ENCODE results near the gene MAP1S. TPM values are rescaled to one million over a fixed set of nuclear protein-coding genes. Genes with fewer than 3 reads are reported as not detected.

Gene MAP1S
- total RNA-seq, 1 experiment from 2014 or later = 11.4 TPM

DNA sequence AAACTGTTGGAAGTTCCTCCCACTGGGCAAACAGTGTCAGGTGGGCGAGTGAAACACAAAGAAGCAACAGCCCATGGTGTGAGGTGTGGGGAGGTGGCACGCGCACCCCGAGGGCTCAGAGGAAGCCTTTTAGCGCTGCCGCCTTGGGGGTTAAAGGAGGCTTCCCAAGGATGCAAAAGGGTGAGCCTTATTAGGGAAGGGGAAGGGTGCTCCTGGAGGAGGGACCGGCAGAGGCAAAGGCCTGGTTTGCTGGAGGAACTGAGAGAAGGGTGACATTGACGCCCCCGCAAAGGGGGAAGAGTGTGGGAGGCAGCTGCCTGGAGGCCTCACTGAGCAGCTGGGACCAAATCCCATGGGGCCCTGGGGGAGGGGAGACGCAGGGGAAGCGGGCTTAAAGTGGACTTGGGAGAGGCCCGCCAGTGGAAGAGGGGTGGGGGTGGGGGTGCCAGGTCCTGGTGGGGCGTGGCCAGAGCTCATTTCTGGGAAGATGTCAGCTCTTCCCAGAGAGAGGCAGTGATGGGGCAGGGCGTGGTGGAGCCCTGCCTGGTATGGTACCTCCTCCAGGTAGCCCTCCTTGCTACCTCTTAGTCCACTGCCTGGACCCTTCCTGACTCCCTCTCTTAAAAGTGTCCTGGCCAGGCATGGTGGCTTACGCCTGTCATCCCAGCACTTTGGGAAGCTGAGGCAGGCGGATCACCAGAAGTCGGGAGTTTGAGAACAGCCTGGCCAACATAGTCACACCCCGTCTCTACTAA lies 20.0 kb downstream of the MAP1S start:
- no peak for DNase-seq (ENCODE audit: low read depth)

DNA sequence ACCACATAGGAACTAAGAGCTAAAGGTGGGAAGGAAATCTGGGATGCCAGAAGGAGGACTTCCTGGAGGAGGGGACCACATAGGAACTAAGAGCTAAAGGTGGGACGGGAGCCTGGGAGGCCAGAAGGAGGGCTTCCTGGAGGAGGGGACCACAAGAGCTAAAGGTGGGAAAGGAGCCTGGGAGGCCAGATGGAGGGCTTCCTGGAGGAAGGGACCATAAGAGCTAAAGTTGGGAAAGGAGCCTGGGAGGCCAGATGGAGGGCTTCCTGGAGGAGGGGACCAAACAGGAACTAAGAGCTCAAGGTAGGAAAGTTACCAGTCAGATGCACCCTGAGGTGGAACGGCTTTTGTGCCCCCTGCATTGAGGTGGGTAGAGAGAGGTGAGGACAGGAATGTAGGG lies 22.2 kb downstream of the MAP1S start:
- no peak for DNase-seq (ENCODE audit: low read depth)

DNA sequence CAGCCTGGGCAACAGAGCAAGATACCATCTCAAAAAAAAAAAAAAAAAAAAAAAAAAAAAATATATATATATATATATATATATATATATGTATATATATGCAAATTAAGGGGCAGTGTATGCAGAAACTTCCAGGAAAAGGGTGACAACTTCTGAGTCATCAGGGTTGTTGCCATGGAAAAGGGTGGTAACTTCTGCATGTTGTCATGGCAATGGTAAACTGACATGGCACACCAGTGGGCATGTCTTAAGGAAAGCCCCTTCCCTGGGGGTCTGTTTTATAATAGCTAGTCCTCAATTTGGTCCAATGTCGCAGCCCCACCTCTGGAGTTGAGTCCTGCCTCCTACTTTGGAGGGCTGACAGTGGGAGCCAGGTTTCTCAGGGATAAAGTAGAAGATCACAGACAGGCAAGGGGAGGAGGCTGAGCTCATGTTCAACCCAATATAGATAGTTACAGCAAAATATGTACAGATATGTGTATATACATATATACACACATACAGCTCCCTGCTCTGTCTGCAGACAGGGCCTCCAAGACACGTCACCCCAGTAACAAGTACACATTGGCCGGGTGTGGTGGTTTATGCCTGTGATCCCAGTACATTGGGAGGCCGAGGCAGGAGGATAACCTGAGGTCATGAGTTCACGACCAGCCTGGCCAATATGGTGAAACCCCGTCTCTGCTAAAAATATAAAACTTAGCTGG lies 24.7 kb downstream of the MAP1S start:
- peak; percentile 61 for DNase-seq (ENCODE audit: low read depth)

DNA sequence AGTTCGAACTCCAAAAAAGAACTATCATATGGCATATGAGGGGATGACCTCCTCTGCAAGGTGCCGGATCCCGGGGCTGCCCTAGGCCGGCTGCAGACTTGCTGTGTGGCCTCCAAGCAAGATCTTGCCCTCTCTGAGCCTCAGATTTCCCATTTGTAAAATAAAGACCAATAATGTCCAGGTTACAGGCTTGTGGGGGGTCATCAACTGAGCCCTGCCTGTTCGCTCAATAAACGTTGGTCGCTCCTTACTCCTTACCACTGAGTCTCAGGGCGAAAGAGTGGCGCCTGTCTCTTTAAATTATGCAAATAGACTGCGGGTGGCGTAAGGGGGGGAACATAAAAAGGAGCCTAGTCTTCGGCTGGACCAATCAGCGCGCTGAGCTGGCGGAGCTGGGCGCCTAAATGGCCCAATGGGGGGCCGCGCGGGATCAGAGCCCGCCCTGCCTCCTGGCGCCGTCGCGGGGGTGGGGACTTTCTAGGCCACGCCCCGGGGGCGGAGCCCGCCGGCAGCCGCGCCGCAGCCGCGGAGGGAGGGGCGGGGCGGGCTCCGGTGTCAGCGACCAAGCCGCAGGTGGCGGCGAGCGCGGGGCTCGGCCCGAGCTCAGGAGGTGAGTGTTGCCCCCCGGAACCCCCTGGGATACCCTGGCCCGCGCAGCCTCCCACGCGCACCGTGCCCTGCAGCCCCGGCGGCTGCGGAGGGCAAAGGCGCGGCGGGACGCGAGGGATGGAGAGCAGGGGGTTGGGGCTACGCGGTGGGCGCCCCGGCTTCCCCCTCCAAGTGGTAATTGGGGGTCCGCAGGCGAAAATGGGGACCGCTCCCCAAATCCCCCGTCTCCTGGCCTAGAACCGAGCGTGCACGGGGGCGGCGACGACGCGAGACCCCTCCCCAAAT lies 28.2 kb downstream of the MAP1S start:
- DNase-seq (ENCODE audit: low read depth) = peak; percentile 97

DNA sequence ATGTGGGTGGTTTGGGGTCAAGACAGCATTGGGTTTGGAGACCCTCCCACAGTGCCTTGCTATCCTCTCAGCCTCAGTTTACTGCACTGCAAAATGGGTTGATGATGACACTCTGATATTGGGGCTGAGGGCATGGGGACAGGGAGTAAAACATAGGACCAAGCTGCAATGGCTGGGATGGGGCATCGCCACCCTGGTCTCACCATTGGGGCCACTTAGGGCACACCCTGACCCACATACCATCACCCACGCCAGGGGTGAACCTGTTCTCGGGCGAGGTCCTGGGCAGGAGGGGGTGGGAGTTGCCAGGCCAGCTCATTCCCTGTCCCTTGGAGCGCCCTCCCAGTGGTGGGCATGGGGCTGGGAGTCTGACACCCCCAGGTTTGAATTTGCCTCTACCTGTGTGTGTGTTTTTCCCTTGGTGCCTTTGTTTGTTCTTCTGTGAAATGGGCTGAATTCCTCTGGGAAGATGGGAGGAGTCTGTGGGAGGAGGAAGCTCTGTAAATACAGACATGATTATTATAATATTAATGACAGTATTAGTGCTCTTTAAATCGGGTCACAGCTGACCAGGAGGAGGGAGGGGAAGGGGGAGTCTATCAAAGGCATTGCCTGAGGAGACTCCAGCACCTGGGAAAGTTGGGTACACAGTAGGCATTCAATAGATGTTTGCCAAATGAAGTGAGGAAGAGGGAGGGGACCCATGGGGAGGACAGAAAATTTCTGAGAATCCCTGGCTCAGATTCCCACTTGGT lies 29.8 kb downstream of the MAP1S start:
- DNase-seq (ENCODE audit: low read depth) = no peak

DNA sequence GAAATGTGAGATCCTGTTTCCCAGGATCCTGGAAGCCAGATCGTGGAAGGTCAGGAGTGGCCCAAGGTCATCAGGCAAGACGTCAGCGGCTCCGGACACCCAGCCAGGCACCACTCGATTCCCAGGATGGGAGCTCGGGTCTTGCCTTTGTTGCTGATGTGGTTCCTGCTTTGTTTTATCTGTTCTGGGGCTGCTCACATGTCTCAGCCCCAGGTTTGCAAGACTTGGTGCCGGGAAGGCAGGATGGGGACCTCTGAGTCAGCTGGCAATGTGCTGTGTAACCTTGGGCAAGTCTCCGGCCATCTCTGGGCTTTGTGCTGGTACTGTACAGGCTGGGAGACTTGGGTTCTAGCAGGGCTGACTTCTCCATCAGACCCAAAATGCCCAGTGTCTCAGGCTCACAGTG lies 30.6 kb downstream of the MAP1S start:
- DNase-seq (ENCODE audit: low read depth) = no peak

DNA sequence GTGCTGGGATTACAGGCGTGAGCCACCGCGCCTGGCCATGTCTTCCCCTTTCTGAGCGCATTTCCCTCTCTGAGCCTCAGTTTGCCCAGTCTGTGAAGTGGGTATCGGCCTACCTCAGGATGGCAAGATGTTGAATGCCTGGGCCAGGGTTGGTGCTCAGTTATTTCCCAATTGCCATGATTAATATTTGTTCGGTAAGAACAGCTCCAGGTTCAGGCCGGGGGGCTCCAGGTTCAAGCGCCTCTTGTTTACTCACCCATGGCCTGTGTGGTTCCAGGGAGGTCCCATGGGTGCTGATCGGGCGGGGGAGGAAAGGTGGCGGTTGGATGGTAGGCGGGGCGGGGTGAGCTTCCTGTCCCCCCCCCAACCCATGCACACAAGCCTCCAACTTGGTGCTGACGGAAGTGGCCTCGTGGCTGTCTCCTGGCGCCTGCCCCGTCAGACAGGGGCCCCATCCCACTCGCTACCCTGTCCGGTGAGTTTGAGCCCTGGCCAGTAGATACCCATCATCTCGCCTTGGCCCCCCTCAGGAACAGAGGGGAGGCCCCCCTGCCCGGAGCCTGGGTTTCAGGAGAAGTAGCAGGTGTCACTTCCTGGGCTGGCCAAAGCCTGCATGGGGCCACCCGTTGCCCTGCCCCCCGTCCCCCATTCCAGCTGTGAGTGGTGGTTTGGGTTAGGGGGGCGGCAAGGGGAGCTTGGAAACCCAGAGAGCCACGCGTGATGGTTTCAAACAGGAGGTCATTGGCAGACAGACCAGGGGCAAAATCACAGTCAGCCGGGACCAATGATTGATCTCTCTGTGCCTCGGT lies 32.0 kb downstream of the MAP1S start, which contains the start of gene FCHO1:
Gene FCHO1, plus strand, starts transcription at position 375 of the 809 bp plus-strand sequence. CDS start 3,688 bp downstream, outside the sequence.
- DNase-seq (ENCODE audit: low read depth) = peak; percentile 39

DNA sequence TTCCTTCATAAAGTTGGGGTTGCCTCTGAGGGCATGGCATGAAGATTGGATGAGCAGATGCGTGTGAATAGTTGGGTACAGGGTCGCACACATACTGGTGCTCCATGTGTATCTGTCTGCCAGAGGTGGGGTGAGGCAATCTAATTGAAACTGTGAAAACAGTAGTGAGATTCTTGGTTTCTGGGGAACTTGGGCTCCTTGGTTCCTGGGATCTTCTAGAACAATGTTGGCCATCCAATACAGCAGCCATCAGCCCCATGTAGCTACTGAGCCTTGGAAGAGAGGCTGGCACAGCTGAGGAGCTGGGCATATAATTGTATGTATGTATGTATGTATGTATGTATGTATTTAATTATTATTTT lies 32.6 kb downstream of the MAP1S start:
- DNase-seq (ENCODE audit: low read depth) = no peak

DNA sequence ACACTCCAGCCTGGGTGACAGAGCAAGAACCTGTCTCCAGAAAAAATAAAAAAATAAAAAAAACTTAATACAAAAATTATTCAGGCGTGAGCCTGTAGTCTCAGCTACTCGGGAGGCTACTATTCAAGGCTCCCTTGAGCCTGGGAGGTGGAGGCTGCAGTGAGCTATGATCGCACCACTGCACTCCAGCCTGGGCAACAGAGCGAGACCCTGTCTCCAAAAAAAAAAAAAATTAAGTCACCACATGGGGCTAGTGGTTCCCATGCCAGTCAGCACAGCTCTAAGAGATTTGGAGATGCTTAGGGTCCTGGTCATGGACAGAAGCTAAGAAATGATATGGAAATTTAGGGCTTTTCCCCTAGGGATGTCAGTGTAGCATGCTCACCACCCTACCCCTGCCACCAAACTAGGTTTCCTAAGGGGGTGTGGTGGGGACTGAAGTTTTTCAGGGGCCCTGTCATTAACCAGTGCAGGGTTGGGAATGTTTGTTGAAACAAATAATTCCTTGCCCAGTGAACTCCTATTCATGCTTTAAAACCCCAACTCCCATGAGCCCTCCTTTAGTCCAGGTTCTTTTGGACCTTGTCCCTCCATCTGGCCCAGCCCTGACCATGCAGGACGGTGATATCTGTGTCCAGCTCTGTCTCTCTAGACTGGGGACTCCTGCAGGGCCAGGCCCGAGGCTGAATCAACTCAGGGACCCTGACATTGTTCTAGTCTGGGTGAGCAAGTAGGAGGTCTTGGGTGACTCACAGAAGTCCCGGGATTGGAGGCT lies 33.8 kb downstream of the MAP1S start:
- no peak for DNase-seq (ENCODE audit: low read depth)

DNA sequence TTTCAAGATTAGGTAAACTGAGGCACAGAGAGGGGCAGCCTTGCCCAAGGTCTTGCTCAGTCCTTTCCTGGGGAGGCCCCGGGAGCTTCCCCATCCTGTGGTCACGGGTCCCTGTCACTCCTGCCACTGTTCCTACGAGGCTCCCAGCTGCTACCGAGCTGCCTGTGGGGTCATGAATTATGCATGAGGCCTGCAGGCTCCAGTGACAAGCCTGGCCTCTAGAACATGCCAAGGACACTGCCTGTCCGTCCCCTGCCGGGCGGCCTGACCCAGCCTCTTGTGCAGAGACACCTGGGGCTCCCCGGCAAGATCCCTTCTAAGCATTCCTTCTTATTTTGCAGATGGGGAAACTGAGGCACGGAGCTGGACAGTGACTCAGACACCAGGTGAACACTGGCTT lies 34.7 kb downstream of the MAP1S start:
- no peak for DNase-seq (ENCODE audit: low read depth)

DNA sequence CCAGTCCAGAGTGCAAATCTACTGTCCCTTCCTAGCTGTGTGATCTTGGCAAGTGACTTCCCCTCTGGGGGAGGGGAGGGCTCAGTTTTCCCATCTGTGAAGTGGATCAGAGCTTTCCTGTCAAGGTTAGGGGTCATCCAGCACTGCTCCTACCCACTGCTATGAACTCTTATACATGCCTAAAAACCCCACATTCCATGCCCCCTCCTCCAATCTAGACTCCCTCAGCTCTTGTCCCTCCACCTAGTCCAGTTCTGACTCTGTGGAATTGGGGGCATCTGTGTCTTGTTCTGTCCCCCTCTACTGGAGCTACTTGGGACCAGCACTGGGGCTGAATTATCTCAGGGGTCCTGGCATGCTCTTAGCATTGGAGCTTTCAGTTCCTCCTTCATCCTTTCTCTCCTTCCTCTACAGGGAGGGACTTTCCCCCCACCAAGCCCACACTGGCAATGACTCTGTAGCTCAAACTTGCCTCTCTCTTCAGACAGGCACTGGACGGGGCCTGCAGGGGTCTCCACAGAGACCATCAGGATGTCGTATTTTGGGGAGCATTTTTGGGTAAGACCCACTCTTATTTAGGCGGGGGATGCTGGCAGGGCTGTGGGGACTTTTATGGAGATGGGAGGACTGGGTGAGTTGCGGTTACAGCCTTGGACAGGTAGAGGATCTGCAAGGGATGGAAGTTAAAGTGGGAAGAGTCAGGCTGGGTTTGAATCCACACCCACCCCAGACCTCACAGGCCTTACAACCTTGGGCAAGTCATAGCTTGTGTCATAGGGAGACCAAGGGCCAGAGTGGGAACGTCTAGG lies 35.6 kb downstream of the MAP1S start:
- no peak for DNase-seq (ENCODE audit: low read depth)

DNA sequence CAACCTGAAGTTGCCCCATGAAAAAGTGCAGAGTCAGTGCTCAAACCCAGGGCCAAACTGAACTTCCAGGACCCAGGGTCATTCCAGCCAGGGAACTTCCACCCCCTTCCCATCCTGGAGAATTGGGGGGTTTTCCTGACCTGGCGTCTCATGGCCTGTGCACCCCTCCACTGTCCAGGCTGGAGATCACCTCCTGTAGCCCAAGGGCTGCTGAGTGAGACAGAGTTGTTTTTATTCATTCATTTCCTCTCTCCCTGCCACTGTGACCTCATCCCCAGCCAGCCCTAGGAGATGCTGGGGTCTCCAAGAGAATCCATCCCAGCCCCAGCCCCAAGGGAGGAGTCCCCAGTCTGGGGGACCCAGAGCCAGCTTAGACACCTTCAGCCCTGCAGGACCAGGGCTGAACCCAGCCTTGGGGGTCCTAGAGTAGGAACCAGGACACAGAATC lies 36.2 kb downstream of the MAP1S start:
- no peak for DNase-seq (ENCODE audit: low read depth)

DNA sequence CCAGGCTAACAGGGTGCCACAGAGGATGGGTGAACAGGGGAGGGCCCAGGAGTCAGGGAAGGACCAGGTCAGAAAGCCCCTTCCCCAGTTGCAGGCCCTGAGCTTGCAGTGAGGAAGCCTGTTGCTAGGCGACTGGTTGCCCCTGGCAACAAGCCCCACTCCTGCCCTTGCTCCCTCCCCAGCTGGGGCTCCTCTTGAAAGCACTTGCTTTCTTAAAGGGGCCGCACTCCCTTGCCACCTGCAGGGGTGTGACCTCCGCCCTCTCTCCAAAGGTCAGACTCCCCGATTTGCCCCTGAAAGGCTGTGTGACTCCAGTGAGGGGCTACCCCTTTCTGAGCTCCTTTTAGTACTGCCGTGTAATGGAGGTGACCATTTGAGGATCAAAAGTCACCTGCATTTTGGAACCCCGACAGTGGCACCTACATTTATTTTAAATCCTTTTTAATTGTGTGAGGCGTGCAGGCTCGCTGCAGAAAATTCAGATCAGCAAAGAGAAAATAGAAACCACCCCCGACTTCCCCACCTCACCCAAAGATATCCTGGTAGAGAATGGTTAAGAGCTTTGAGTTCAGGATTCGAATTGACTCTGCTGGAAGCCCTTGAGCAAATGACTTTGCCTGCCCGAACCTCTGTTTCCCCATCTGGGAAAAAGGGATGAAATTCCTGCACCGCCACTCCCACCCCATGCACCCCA lies 36.8 kb downstream of the MAP1S start:
- DNase-seq (ENCODE audit: low read depth) = peak; percentile 57

DNA sequence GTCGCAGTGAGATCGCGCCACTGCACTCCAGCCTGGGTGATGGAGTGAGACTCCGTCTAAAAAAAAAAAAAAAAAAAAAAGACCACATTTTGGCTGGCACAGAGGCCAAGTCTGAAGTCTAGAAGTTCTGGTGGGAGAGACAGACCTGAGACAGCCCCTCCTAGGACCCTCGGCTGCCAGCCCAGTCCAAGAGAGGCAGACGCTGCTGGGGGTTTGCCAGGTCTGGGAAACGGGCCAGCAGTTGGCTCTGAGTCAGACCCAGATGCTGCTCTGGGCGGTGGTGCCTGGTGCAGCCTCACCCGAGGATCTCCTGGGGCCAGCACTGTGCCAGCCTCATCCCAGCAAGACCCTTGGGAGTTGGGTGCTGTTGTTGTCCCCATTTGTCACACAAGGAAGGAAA lies 37.8 kb downstream of the MAP1S start:
- DNase-seq (ENCODE audit: low read depth) = peak; percentile 86

DNA sequence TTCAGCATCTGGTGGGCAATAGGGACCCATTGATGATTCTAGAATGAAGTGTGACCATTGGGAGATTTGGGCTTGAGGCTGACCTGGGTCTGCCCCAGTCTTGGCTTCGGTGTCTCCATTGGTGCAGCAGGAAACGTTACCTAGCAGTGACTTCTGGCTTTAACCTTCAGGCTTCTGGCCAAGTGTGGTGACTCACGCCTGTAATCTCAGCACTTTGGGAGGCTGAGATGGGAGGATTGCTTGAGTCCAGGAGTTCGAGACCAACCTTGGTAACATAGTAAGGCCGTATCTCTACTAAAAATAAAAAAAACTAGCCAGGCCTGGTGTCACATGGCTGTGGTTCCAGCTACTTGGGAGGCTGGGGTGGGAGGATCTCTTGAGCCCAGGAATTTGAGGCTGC lies 39.2 kb downstream of the MAP1S start:
- DNase-seq (ENCODE audit: low read depth) = no peak

DNA sequence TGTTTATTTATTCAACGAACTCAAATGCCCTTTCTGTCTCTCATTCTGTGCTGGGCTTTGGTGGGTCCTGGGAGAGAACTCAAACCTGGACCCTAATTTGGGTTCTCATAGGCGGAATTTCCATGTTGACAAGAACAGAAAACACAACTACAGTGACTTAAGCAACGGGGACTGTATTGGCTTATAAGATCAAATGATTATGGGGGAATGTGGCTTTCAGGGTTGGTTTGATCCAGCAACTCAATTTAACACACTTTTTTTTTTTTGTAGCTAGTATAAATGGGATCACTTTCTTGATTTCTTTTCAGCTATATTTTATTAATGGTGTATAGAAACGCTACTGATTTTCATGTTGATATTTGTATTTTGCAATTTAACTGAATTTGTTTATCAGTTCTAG lies 41.9 kb downstream of the MAP1S start:
- DNase-seq (ENCODE audit: low read depth) = no peak

DNA sequence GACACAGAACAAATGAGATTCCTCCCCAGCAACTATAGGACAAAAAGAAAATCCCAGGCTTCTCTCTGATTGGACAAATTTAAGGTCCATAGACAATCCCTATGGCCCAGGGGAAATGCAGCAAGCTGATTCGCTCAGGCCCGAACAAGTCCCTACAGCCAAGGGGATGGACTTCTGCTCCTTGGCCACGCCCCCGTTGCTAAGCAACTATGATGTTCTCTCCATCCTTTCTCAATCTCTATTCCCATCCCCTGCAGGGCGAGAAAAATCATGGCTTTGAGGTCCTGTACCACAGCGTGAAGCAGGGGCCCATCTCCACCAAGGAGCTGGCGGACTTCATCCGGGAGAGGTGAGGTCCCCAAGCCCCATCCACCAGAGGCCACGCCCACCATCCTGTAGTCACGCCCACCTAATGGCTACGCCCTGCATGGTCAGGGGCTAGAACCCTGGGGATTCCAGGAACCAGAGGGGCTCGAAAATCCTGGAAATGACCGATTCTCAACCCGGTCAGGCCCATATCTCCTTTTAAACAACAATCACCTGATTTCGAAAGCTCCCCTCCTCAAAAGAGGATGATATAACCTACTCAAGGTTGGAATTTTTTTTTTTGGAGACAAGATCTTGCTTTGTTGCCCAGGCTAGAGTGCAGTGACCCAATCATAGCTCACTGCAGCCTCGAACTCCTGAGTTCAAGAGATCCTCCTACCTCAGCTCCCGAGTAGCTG lies 43.4 kb downstream of the MAP1S start:
- peak; percentile 73 for DNase-seq (ENCODE audit: low read depth)

DNA sequence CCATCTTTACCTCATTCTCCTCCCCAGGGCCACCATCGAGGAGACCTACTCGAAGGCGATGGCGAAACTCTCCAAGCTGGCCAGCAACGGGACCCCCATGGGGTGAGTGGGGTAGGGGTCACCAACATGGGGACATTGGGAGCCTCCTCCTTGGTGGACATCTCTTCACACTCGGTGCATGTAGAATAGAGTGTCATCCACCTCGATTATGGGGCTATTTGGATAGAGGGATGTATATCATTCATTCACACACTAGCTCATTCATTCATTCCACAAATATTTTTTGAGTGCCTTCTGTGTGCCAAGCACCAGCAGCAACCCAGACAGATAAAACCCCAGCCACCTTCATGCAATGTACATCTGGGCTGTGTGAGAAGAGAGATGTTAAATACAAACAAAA lies 45.1 kb downstream of the MAP1S start:
- DNase-seq (ENCODE audit: low read depth) = no peak
